Bronchial epithelial cell (primary cell): Measurements from ENCODE around the gene POLN. TPM values are rescaled to one million over a fixed set of nuclear protein-coding genes. Genes with fewer than 3 reads are reported as not detected.
A peak's percentile ranks its signal among the peaks of the same experiment; 100 is the strongest.

ENCODE experiments used
- DNase-seq: peaks from one replicate; pipeline ENCODE4 v3.0.0-alpha.2; 2010; ENCODE audit warnings: low read depth
- FAIRE-seq: peaks from 2 replicates; lab custom pipeline; 2011; peaks lifted over from hg19 to GRCh38; lab: Jason Lieb, UNC
- H3K27me3 ChIP-seq: 2 replicates; pipeline ENCODE4 v1.5.1; 2011; ENCODE audit warnings: low read length; ENCODE audit not compliant: control insufficient read depth, insufficient read depth
- H3K36me3 ChIP-seq: 2 replicates; pipeline ENCODE4 v1.5.1; 2011; ENCODE audit warnings: low read length; ENCODE audit not compliant: control insufficient read depth, insufficient read depth
- H3K4me3 ChIP-seq: 2 replicates; pipeline ENCODE4 v1.5.1; 2011; ENCODE audit warnings: mild to moderate bottlenecking, low read depth, low read length, control low read depth
- total RNA-seq: library from RNA; depleted of rRNA; stranded (reverse); fragments of >200 nt; gene quantifications from 2 replicates; pipeline ENCODE4 v1.2.1, GENCODE V29; 2014
- TF ChIP-seq, protein P1 (sequence below): IDR thresholded peaks from 2 replicates; pipeline ENCODE4 v1.5.1; 2011; ENCODE audit warnings: mild to moderate bottlenecking, moderate library complexity, low read length, control low read depth, inconsistent platforms; ENCODE audit not compliant: insufficient read depth, severe bottlenecking

Gene POLN
- total RNA-seq, 1 donor from 2014 or later = 1.6 TPM

DNA sequence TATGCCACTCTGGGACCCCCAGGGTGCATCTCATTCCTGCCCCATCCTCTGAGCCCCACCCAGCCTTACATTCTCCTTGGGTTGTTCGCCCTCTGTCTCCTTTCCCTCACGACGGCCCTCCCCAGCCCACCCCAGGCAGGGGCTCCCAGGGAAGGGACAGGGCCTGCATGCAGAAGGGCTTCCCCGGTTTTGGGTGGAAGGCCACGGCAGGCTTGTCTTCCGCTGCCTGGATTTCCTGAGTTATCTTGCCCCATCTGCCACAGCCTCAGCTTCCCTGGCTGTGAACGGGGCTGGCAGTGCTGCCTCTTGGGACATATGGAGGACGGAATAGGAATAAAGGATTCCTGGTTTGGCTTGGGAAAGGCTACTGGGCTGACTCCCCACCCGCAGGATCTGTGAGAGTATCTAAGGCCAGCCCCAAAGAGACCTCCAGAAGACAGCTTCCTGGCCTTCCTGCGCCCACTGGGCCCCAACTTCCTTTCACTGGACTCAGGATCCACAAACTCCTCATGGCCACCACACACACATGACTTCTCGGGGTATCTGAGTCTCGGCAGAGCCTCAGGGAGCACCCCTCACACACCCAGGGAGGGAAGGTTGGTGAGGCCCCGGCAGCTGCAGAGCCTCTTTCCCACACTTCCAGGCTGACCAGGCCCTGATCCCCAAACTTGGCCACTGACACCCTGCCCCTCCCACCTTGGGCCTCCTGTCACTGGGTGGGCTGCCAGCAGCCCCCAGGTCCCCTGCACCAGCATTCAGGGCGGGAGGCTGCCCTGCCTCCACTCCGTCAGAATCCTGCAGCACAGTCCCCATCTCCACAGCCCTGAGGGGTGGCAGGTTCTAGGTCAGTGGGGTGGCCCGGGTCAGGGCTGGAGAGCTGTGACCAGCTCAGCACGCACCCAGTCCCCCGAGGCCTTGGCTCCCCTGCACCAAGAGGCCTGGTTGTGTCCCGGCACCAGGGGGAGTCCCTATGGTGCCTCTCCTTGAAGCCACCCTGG is 23.5 kb upstream of the POLN start:
- H3K4me3 ChIP-seq = no peak overlapping the region
- FAIRE-seq (no peak), DNase-seq (no peak)
- TF ChIP-seq, protein P1, sequence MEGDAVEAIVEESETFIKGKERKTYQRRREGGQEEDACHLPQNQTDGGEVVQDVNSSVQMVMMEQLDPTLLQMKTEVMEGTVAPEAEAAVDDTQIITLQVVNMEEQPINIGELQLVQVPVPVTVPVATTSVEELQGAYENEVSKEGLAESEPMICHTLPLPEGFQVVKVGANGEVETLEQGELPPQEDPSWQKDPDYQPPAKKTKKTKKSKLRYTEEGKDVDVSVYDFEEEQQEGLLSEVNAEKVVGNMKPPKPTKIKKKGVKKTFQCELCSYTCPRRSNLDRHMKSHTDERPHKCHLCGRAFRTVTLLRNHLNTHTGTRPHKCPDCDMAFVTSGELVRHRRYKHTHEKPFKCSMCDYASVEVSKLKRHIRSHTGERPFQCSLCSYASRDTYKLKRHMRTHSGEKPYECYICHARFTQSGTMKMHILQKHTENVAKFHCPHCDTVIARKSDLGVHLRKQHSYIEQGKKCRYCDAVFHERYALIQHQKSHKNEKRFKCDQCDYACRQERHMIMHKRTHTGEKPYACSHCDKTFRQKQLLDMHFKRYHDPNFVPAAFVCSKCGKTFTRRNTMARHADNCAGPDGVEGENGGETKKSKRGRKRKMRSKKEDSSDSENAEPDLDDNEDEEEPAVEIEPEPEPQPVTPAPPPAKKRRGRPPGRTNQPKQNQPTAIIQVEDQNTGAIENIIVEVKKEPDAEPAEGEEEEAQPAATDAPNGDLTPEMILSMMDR = no peak
- no peaks in the 10 kb centered on the region for H3K27me3 ChIP-seq
- H3K36me3 ChIP-seq = peaks cover under 1% of the 10 kb centered on the region

DNA sequence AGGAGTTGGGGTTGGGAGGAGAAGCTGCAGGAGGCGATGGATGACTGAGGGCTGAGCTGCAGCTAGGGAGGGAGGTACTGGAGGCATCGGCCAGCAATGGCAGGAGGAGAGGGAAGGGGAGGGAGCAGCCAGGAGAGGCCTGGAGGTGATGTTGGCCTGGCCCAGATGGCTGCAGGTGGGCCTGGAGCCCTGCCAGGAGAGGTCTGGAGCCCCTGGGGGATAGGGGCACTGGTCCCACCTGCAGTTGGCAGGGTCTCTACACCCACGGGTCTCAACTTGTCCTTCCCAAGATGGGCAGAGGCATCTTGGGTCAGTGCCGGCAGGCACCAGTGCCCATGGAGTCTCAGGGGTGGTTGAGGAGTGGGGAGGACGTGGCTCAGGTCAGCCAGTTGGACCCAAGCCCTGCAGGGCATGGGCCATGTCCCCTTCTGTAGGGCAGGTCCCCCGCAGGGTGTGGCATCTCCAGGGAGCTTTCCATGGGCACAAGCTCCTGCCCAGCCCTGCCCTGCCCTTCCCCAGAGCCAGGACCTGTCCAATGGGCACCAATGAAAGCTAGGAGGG is 22.6 kb upstream of the POLN start:
- TF ChIP-seq, protein P1 = no peak
- FAIRE-seq (no peak), DNase-seq (no peak)
- Histone ChIP-seq H3K36me3 (peaks cover 3% of the 10 kb centered on the region), H3K4me3 (no peak overlapping the region), H3K27me3 (no peaks in the 10 kb centered on the region)

DNA sequence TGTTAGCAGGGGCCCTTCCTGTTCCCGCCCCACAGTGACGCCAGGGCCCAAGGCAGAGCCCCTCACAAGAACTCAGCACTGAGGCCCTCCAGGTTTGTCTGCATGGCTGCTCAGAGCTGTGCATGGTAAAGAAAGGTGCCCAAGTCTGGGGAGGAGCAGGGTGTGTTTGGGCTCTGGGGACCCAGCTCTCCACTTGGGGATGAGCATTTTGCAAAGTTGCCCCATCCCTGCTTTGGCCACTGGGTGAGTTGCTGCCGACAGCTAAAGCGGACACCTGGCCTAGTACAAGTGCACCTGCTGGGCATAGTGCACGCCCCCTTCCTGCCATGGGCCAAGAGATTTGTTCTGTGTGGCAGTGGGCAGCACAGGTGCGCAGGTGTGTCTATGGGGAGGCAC is 22.0 kb upstream of the POLN start:
- TF ChIP-seq, protein P1 = no peak
- Histone ChIP-seq H3K27me3 (no peaks in the 10 kb centered on the region), H3K36me3 (peaks cover 4% of the 10 kb centered on the region), H3K4me3 (no peak overlapping the region)
- FAIRE-seq (no peak), DNase-seq (no peak)

DNA sequence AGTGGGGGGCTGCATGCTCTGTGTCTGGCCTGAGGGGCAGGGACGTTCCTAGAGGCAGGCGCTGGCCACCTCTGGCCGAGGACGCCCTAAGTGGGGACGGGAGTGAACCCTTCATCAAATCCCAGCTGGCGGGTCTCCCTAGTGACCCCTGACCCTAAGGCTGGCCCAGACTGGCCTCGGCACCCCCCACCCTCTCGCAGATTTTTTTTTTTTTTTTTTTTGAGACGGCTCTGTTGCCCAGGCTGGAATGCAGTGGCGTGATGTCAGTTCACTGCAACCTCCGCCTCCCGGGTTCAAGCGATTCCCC is 21.0 kb upstream of the POLN start:
- no peak for FAIRE-seq
- H3K4me3 ChIP-seq = peak overlapping the region; percentile 66

DNA sequence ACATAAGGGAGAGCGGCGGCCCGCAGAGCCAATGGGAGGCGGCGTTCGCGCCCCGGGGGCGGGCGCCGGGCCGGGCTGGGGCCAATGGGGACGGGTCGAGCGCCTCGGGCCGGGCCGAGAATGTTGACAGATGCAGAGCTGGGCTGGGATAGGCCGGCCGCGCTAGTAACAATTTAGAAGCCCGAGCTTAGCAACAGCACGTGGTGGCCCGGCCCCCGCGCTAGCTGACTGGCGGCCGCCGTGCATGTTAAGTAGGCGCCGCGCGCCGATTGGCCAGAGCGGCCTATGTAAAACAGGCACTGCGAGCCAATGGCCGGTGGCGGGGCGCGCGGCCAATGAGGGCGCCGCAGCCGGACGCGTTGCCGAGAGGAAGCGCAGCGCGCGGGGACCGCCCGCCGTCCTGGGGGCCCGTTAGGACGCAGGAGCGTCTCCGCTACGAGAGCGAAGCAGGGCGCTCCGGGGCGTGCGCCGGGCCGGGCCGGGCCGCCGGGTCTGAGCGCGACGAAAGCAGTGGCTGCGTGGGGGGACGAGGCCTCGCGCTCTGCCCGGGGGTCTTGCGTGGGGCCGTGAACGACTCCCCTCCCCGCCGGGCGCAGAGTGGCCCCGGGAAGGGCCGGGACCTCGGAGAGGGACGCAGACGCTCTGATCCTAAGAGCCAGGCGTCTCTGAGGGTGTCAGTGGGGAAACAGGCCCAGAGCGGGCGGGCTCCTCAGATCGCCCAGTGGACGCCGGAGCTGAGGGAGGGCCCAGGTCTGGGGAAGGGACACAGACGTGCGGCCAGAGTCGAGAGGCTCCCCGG is 20.4 kb upstream of the POLN start:
- FAIRE-seq (no peak), DNase-seq (peak; percentile 95)
- Histone ChIP-seq H3K27me3 (no peaks in the 10 kb centered on the region), H3K4me3 (peak overlapping the region; percentile 66), H3K36me3 (peaks cover 14% of the 10 kb centered on the region)
- TF ChIP-seq, protein P1 = no peak

More for the DNA sequence above, 21.0 kb upstream of the POLN start:
- Histone ChIP-seq H3K27me3 (no peaks in the 10 kb centered on the region), H3K36me3 (peaks cover 12% of the 10 kb centered on the region)
- DNase-seq = no peak
- TF ChIP-seq, protein P1 = no peak
